Measurements from ENCODE around the gene USP30. TPM values are rescaled to one million over a fixed set of nuclear protein-coding genes. Genes with fewer than 3 reads are reported as not detected.
"Not testable (repeated sequence)": the region's sequence is repeated elsewhere in the genome, so short reads cannot be mapped to it uniquely, and the experiment has no call there.

USP30 gene, protein sequence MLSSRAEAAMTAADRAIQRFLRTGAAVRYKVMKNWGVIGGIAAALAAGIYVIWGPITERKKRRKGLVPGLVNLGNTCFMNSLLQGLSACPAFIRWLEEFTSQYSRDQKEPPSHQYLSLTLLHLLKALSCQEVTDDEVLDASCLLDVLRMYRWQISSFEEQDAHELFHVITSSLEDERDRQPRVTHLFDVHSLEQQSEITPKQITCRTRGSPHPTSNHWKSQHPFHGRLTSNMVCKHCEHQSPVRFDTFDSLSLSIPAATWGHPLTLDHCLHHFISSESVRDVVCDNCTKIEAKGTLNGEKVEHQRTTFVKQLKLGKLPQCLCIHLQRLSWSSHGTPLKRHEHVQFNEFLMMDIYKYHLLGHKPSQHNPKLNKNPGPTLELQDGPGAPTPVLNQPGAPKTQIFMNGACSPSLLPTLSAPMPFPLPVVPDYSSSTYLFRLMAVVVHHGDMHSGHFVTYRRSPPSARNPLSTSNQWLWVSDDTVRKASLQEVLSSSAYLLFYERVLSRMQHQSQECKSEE
- 10.0 TPM for total RNA-seq

DNA sequence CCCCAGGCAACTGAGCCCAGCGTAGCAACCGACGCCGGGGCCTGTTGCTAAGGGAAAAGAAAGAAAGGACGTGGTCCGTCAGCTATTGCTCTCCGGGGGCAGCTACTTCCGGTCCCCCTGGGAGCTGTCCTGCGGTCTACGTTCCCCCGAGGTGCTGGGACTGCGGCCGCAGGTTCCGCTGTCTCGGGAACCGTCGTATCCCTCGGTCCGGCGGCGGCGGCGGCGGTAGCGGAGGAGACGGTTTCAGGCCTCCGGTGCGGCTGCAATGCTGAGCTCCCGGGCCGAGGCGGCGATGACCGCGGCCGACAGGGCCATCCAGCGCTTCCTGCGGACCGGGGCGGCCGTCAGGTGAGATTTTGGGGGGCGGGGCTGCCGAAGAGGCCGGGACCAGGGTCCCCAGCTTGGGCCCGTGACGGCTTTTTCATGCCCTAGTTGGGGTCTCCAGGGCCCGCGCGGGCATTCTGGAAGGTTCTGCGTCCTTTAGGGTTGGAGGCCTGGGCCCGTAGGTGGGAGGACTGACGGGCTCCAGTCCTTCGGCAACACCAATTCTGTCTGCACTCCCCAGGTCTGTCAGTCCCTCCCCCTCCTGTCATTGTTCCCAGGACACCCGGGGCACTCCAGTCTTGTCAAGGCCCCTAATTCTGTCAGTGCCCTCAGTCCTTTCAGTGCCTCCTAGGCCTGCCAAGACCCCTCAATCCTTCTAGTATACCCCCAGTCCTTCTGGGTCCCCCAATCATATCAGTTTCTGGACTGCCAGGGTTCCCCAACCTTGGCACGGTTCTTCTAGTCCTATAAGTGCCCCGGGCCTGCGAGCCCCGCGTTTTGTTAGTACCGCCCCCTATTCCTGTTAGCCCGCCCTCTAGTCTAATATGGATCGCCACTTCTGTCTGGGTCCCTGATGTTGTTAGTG, at the start of gene USP30:
TSS of gene USP30 (plus strand) at position 163 of the 910 bp plus-strand sequence. CDS start at position 266, 103 bp downstream.
- ATAC-seq = peak; percentile 97

DNA sequence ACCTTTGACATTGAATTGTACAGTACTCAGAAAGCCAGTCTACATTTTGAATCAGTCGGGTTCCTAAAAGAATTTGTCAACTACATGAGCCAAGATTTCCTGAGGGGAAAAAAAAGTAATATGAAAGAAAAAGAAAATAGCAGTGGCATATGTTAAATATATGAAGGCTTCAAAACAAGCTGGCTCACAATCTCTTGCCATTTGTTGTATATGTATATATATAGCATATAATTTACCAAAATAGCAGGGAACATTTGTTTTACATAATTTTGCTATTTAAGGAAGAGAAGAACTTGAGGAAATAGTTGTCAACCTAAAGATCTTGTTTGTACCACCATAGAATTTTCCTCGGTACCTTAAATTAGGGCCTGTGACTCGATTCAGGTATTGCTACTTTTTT, 48.4 kb upstream of the USP30 start:
- no peak for ATAC-seq

DNA sequence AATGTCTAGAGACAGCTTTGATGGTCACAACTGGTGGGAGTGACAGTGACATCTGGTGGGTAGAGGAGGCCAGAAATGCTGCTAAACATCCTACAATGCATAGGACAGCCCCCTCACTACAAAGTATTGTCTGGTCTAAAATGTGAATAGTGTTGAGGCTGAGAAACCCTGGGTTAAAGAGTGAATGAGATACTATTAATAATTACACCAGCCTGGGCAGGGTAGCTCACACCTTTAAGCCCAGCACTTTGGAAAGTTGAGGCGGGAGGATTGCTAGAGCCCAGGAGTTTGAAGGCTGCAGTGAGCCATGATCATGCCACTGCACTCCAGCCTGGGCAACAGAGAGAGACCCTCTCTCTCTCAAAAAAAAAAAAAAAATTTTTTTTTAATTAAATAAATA, 42.6 kb upstream of the USP30 start:
- no peak for ATAC-seq

DNA sequence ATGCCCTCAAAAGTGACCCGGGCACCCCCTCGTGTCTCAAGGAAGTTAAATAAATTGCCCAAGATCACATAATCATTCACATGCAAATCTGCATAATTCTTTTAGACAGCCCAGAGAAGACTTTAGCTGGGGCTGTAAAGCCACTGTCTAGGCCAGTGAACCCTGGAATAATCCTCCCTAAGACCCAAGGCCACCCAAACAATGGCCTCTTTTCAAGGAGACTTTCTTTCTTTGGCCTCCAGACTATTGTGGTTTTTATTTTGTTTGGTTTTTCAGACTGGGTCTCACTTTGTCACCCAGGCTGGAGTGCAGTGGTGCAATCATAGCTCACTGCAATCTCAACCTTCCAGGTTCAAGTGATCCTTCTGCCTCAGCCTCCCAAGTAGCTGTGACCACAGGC, 42.1 kb upstream of the USP30 start:
- ATAC-seq = no peak

DNA sequence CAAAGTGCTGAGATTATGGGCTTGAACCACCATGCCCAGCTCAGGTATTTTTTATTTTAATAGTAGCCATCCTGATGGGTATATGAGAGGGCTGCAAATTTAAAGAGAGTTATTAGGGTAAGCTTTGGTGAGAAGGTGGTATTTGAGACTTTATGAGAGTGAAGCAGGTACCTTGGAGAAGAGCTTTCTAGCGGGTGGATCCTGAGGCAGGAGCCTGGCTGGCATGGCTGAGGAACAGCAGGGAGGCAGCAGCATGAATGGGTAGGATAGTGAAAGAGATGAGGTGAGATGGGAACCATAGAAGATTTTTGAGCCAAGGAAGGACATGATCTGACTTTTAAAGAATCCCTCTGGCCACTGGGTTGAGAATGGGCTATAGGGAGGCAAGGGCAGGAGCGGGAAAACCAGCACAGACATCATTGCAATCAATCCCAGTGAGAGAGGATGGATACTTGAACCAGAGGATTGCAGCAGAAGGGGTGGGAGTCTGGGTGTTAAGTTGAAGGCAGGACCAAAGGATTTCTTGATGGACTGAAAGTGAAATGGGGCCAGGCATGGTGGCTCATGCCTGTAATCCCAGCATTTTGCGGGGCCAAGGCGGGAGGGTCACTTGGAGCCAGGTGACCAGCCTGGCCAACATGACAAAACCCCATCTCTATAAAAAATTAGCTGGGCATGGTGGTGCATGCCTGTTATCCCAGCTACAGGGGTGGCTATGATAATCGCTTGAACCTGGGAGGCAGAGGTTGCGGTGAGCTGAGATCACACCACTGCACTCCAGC, 37.2 kb upstream of the USP30 start:
- no peak for ATAC-seq

DNA sequence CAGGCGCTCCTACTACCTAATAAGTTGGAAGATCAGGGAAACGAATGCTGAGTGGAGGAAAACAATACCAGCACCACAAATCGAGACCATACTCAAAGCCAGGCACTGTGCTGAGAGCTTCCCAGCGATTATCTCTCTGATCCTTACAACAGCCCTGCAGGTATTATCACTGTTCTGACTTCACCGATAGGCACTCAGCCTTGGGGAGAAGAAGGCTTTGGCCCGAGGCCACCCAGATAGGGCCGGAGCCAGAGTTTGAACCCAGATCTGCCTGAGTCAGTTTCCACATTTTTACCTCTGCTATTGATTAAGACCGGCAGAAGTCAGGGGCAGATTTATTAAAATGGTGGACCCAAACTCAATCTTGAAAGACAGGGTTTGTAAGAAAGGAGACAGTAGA, 36.4 kb upstream of the USP30 start:
- no peak for ATAC-seq

DNA sequence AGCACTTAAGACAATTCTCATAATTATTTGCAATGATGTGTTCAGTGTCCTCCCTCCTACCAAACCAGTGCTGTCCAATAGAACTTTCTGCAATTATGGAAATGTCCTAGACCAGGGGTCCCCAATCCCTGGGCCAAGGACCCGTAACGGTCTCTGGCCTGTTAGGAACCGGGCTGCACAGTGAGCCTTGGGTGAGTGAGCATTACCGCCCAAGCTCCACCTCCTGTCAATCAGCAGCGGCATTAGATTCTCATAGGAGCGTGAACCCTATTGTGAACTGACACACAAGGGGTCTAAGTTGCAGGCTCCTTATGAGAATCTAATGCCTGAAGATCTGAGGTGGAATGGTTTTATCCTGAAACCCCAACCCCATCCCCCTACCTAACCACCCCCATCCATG, 35.4 kb upstream of the USP30 start:
- no peak for ATAC-seq

DNA sequence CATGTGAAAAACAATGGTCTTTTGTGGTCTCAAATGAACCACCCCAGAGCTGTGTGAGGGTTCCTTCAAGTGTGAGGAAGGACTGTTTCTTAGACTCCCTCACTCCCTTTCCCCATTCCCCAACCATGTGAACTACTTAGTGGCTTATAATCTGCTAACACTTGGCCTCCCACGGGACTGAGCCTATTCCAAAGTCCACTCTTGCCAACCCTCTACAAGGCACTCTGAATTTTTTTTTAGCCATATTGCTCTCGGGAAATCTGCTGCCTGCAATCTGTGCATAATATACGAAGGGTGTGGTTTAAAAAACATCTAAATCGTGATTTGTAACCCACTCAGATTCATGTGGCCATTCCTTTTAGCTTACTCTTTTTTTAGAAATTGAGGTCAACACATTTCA, 34.1 kb upstream of the USP30 start:
- no peak for ATAC-seq

DNA sequence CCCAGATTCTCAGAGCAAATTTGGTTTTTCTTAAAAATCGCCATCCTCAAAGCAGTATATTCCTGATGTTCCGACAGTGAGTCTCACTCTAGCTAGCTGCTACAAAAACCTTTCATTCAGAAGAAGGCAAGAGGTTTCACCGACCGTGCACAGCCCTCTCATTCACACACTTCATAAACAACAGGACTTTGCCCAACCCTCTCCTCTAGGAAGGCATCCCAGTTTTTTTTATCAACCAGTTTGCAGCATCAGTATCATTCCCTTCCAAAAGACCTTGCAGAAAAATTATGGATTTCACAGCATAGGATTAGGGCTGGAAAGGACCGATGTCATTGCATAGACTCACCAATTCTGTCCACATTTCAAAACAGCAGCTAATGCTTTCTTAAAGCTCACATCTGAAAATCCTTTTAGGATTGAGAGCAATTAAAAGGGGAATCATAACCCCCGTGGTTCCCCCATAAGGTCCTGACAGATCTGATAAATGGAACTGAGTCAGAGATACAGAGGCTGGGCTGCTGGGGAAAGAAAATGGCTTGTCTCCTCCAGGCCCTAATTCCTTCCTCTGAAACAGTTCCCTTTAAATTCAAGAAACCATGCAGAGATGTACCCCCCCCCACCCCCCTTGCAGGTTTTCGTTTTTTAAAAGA, 32.1 kb upstream of the USP30 start:
- ATAC-seq = no peak

DNA sequence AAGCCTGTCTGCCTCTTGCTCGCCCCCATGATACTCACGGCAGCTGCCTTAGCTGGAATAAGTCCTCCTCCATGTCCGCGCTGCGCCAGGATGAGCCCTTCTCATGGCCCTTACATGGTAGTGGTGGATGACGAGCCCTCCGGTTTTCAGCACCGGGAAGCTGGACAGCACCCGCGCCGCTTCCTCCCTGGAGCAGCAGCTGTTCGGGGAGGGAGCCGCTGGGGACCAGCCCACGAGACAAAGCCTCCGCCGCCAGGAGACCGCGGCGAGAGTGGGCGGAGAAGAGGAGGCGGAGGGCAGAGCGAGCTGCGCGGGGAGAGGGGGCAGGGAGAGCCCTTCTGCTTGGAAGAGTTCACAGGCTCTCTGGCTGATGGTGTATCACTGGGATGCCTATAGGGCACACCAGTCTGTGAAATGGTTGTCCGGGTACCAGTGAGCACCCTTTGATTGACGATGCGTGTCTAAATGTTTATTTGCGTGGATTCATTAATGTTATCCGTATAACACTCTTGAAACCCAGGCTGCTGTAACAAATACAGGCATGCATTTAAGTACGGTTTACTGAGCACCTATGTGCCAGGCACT, 31.5 kb upstream of the USP30 start, which contains the start of gene SVOP:
TSS of gene SVOP (minus strand) at position 273 of the 585 bp plus-strand sequence. CDS start at position 73, 200 bp downstream.
- peak; percentile 67 for ATAC-seq

DNA sequence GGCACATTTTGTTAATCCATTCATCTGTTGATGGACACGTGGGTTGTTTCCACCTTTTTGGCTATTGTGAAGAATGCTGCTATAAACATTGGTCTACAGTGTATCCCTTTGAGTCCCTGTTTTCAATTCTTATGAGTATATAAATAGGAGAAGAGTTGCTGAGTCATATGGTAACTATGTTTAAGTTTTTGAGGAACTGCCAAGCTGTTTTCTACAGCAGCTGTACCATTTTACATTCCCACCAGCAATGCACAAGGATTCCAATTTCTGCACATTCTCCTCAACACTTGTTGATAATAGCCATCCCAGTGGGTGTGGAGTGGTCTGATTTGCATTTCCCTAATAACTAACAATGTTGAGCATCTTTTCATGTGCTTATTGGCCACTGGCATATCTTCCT, 24.6 kb upstream of the USP30 start:
- no peak for ATAC-seq

DNA sequence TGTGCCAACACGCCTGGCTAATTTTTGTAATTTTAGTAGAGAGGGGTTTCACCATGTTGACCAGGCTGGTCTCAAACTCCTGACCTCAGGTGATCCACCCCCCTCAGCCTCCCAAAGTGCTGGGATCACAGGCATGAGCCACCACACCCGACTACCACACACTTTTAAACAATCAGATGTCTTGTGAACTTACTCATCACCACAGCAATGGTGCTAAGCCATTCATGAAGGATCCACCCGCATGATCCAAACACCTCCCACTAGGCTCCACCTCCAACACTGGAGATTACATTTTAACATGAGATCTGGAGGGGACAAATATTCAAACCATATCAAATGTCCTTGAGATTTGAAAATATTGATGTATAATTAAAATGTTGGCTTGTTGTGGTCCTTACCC, 23.8 kb upstream of the USP30 start:
- not testable (repeated sequence) for ATAC-seq

DNA sequence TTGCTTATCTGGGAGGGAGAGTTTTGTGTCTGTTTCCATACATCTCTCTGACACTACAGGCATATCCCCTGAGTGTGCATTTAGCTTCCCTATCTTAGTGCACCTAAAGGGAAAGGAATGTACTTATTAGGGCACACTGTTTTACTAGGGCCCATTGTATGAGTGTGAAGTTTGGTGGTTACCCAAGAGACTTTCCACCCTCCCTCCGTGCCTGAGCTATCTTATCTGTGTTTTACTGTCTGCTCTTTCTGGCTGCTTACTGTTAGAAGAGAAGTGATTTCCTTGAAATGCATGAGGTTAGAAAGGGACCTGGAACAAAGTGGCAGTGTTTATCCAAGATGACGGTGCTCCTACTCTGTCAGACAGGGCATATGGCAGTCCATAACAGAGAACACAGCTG, 23.0 kb upstream of the USP30 start:
- ATAC-seq = no peak

DNA sequence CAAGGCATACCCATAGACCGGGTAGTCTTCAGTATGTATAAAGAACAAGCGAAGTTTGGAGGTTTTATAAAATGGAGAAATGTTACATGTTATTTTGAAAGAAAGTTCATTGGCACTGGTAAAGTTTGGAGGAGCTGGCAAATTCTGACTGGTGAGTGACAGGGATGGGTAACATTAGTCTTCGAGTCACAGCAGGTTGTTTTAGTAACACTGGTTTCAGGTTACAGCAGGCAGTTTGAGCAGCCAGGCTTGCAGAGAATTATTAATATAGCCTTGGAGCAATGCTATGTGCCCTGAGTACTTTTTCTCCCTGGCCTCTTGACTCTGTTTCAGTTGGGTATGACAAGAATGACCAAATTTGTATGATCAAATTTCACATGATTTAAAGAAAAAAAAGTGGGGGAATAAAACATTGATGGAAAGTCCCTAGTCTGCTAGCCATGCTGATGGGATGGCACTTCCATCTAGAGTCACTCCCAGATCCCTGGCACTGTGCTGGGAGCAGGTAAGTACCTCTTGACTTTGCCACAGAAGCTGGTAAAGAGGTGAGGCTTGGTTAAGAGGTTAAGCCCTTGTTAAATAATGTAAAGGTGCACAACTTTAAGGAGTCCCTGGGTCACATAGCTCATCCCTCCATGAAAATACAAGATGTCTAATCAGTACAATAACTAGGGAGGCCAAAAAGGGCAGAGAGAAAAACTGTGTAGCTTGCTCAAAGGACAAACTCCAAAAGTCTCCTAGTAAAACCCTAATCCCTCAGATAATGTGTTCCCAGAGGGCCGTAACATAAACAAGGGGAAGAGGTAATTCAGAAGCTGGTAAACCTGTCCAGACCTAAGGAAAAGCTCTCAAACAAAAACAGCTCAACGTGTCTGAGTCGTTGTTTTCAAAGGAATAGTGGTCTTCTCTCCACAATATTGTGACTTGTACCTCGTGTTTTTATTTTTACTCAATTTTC, 18.9 kb upstream of the USP30 start:
- ATAC-seq = no peak

DNA sequence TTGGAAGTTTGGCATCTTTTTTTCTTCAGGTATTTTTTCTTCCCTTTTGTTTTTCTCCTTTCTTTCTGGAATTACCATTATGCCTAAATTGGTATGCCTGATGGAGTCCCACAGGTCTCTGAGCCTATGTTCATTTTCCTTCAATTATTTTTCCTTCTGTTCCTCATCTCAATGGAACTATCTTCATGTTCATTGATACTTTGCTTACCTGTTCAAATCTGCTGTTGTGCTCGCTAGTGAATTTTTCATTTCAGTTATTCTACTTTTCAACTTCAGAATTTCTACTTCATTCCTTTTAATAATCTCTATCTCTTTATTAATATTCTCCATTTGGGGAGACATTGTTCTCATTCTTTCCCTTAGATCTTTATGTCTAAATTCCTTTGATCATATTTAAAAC, 15.4 kb upstream of the USP30 start:
- ATAC-seq = no peak

DNA sequence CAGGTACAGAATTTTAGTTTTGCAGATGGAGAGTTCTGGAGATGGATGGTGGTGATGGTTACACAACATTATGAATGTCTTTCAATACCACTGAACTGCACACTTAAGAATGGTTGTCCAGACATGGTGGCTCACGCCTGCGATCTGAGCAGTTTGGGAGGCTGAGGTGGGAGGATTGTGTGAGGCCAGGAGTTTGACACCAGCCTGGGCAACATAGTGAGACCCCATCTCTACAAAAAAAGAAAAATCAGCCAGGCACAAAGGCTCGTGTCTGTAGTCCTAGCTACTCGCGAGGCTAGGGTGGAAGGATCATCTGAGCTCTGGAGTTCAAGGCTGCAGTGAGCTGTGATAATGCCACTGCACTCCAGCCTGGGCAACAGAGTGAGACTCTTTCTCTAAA, 8.1 kb upstream of the USP30 start:
- ATAC-seq = no peak

DNA sequence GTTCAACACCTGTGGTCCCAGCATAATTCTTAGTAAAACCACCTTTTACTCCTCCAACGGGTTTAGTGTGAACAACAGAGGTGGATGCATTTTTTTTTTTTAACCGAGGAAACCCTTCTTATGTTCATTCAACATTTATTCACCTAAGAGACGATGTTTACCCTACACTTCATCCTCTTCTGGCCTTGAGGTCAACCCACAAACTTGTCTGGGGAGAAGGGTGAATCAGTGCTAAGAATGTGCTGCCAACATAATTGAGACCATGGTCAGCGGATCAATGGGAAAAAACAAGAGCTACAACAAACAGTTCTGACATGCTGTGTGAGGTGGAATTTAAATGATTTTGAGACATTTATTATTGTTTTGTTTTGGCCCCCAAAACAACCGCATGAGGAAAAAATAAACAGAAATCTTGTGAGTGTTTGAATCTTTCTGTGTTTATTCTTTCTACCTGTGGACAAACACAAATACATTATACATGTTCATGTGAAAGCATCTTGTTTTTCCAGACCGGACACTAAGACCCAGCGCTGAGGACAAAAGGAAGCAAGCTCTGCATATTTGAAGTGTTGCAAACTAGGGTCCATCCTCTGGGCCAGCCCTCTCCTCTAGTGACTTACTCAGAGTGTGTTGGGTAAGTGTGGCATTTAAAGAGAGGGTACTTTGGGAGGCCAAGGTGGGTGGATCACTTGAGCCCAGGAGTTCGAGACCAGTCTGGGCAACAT, 5.1 kb upstream of the USP30 start:
- ATAC-seq = no peak

DNA sequence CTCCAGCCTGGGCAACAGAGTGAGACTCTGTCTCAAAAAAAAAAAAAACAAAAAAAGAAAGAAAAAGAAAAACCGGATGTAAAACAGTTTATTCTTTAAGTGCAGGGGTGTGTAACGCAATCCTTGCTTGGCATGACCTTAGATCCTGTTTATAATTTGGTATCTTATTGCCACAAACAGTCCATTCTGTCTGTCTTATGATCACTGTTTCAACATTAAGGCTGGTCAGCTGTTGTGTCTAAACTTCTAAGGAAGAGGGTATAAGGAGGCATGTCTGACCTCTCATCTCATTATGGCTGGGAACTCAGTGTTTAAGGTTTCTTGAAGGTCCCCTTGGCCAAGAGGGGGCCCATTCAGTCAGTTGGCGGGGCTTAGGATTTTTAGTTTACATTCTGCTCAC, 3.7 kb upstream of the USP30 start:
- ATAC-seq = not testable (repeated sequence)

DNA sequence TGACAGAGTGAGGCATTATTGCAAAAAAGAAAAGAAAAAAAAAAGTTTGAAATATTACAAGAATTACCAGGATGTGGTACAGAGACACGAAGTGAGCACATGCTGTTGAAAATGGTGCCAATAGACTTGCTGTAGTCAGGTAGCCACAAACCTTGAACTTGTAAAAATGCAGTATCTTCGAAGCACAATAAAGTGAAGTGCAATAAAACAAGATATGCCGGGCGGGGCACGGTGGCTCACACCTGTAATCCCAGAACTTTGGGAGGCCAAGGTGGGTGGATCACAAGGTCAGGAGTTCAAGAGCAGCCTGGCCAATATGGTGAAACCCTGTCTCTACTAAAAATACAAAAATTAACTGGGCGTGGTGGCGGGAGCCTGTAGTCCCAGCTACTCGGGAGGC, 2.6 kb upstream of the USP30 start:
- ATAC-seq = not testable (repeated sequence)

DNA sequence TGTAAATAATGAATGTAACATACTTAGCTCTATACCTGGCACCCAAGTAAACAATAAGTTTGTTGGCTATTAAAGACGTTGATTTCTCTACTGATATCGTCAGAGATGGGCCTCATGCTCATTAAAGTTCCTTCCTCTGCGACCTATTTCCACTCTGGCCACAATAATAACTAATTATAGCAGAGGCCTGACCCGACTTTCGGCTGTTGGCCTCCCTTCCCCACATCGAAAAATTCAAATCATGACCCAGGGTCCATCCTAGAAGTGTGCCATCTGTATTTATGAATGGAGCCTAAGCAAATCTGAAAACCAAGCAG, 321 bp upstream of the USP30 start:
- no peak for ATAC-seq
